Panc1 (cell line): ENCODE measurements around the gene ELL2. TPM values are rescaled to one million over a fixed set of nuclear protein-coding genes. Genes with fewer than 3 reads are reported as not detected.

Experiments
- ATAC-seq: fragments of 200-7000 bp; cut with Tn5 transposase; 2 replicates; pipeline ENCODE4 v1.9.1; 2020; ENCODE audit warnings: mild to moderate bottlenecking, moderate library complexity
- BruUV-seq: library from RNA; stranded (reverse); fragments of 400-500 nt; replicated peaks from 2 replicates; lab custom pipeline; 2021; lab: Mats Ljungman, UMichigan
- CTCF ChIA-PET: fragments of 300-600 bp; sonication (Branson Sonifier 250); formaldehyde crosslinking; loops from one replicate; lab custom pipeline; 2022; ENCODE audit warnings: antibody characterized with exemption; lab: Charles Lee
- POLR2A ChIA-PET: fragments of 300-600 bp; sonication (Branson Sonifier 250); formaldehyde crosslinking; loops from one replicate; lab custom pipeline; 2022; ENCODE audit warnings: antibody characterized with exemption; lab: Charles Lee
- DNase-seq: peaks from one replicate; pipeline ENCODE4 v3.0.0-alpha.2; 2010; ENCODE audit warnings: low read depth, low spot score
- H3K27ac ChIP-seq: 2 replicates; pipeline ENCODE4 v1.5.1; 2011; ENCODE audit warnings: mild to moderate bottlenecking, low read length, inconsistent platforms
- H3K27me3 ChIP-seq: fragments of 200-500 bp; sonication (Bioruptor generic); 2 replicates; pipeline ENCODE4 v1.6.0; 2014; ENCODE audit warnings: low read length, inconsistent platforms; ENCODE audit not compliant: control insufficient read depth, insufficient read depth
- H3K36me3 ChIP-seq: fragments of 200-500 bp; sonication (Bioruptor generic); 2 replicates; pipeline ENCODE4 v1.5.1; 2014; ENCODE audit warnings: inconsistent platforms, mild to moderate bottlenecking, low read length, moderate library complexity; ENCODE audit not compliant: control insufficient read depth, insufficient read depth
- H3K4me1 ChIP-seq: 2 replicates; pipeline ENCODE4 v1.5.1; 2011; ENCODE audit warnings: inconsistent platforms, mild to moderate bottlenecking, low read length, moderate library complexity; ENCODE audit not compliant: control insufficient read depth, insufficient read depth
- H3K4me3 ChIP-seq, 2 experiments: 2 replicates each; pipeline ENCODE4 v1.5.1; 2011 to 2012; ENCODE audit warnings: low read depth in 2 of 2, low read length in 2 of 2, mild to moderate bottlenecking in 2 of 2, inconsistent platforms in 1 of 2, moderate library complexity in 1 of 2
- H3K9me3 ChIP-seq: fragments of 200-500 bp; sonication (Bioruptor generic); 2 replicates; pipeline ENCODE4 v1.5.1; 2014; ENCODE audit warnings: low read depth, mild to moderate bottlenecking, inconsistent platforms, low read length, moderate library complexity; ENCODE audit not compliant: control insufficient read depth, insufficient read depth
- CTCF ChIP-seq: fragments of 450-650 bp; IDR thresholded peaks from 2 replicates; pipeline ENCODE4 v1.5.1; 2017; ENCODE audit warnings: mild to moderate bottlenecking
- POLR2AphosphoS5 ChIP-seq: IDR thresholded peaks from 2 replicates; pipeline ENCODE4 v1.6.1; 2012; ENCODE audit warnings: mild to moderate bottlenecking, low read depth, low read length, moderate library complexity
- REST ChIP-seq, 2 experiments: IDR thresholded peaks; 2 replicates each; pipeline ENCODE4 v1.6.1; 2011 to 2012; ENCODE audit warnings: low read depth in 2 of 2, control low read depth in 1 of 2, low read length in 1 of 2, mild to moderate bottlenecking in 1 of 2, moderate library complexity in 1 of 2; ENCODE audit not compliant: insufficient read depth in 1 of 2
- SIN3A ChIP-seq: IDR thresholded peaks from 2 replicates; pipeline ENCODE4 v1.6.1; 2012; ENCODE audit warnings: low read depth, mild to moderate bottlenecking, low read length, moderate library complexity, borderline replicate concordance; ENCODE audit not compliant: insufficient read depth
- TCF7L2 ChIP-seq: IDR thresholded peaks from 2 replicates; pipeline ENCODE4 v1.6.1; 2011; ENCODE audit warnings: mild to moderate bottlenecking, low read depth, low read length, inconsistent platforms
- in situ Hi-C: cut with HindIII; loops from 2 replicates; pipeline ENCODE4 v1.10.0; 2016; ENCODE audit warnings: low sequenced_read_pairs, low pct_unique_long_range_greater_than_20kb
- intact Hi-C: fragments of 100-400 bp; cut with micrococcal nuclease; formaldehyde crosslinking; loops from one replicate; pipeline ENCODE4 v1.10.0; 2022; ENCODE audit not compliant: unreplicated experiment
- total RNA-seq: library from RNA; stranded (reverse); gene quantifications from one replicate; pipeline ENCODE4 v1.2.1, GENCODE V29; 2021; ENCODE audit not compliant: unreplicated experiment

The ELL2 gene
- total RNA-seq, 1 experiment from 2014 or later: 68.5 TPM

DNA sequence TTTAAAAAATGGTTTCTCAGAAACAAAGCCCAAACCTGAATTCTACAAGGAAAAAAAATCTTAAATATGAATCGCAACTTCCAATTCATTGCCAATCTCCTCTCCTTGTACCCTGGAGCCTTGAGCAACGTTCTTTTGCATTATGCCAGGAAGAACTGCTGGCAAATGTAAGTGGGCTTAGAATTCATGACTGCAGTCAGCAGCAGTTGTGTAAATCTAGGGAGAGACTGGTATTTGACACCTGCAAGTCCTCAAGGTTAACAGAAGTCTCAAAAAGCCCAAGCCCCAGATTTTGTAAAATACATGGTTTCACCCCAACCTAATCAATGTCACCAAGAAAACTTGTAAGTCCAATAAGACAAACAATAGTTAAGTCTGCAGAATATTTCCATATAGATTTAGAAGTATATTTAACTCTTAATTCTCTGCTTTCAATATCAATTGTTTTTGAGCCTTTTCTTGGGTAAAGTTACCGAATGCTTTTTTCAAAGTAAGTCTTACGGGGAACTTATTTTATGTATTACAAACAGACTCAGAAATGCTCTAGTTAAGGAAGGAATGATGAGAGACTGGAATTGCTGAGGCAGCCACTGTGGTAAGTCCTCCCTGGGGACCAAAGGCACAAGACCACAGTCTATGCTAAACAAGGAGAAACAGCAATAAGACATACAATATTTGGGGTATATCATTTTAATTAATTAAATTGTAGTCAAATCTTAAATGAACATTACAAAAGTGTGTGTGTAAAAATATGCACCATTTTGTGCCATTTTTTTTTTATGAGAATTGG lies 31.3 kb downstream of the ELL2 start:
- TF ChIP-seq REST (IDR thresholded peaks at IDR 0.05; ENCODE audit: insufficient read depth in 1 of 2, low read depth in 2 of 2, low read length in 1 of 2) (no peak), CTCF (no peak), POLR2AphosphoS5 (no peak), TCF7L2 (no peak), SIN3A (no peak)
- CTCF ChIA-PET: no interaction called here
- in situ Hi-C loops: no loop called here
- H3K27me3 ChIP-seq: no peaks in the 10 kb centered on the region
- H3K9me3 ChIP-seq: no peaks in the 10 kb centered on the region
- H3K36me3 ChIP-seq: no peaks in the 10 kb centered on the region; the same call in 1 of the 2 replicates
- ATAC-seq (no peak), DNase-seq (no peak)
- POLR2A ChIA-PET: no interaction called here
- H3K4me1 ChIP-seq: peaks cover 23% of the 10 kb centered on the region
- intact Hi-C loops: no loop called here
- no TSS peak for BruUV-seq
- H3K27ac ChIP-seq: no peak overlapping the region
- no peak overlapping the region for H3K4me3 ChIP-seq

GRCh38 chr5:95928724-95929253 lies 32.9 kb downstream of the ELL2 start:
- Histone ChIP-seq H3K9me3 (no peaks in the 10 kb centered on the region), H3K4me3 (no peak overlapping the region), H3K27me3 (no peaks in the 10 kb centered on the region), H3K27ac (no peak overlapping the region), H3K36me3 (no peaks in the 10 kb centered on the region; the same call in 1 of the 2 replicates), H3K4me1 (peaks cover 19% of the 10 kb centered on the region)
- CTCF ChIA-PET: interaction anchor here (0.7 kb wide), 1 partner anchor 12 kb away, joined by 5 read pairs; no protein-coding TSS in a partner anchor
- intact Hi-C loops (no loop called here), in situ Hi-C loops (no loop called here)
- POLR2A ChIA-PET: interaction anchor here (0.7 kb wide), 1 partner anchor 22 kb away, joined by 3 read pairs; no protein-coding TSS in a partner anchor
- TF ChIP-seq TCF7L2: no peak
- no peak for TF ChIP-seq SIN3A
- no peak for TF ChIP-seq REST (IDR thresholded peaks at IDR 0.05; ENCODE audit: insufficient read depth in 1 of 2, low read depth in 2 of 2, low read length in 1 of 2)
- no peak for TF ChIP-seq POLR2AphosphoS5
- TF ChIP-seq CTCF: no peak
- BruUV-seq: no TSS peak
- ATAC-seq (no peak), DNase-seq (no peak)
